Measurements from ENCODE around the gene TSPYL1.
"Not testable (repeated sequence)": the region's sequence is repeated elsewhere in the genome, so short reads cannot be mapped to it uniquely, and the experiment has no call there.

The TSPYL1 gene

GRCh38 chr6:116279232-116280160 lies at the start of gene TSPYL1:
TSS of gene TSPYL1 (minus strand) at chr6:116279930. CDS start at chr6:116279830, 100 bp downstream.
- H3K9ac ChIP-seq (ENCODE audit: low read length), result peak within 1 kb of the TSS; percentile 97
- no peaks in the 10 kb centered on the region for H3K27me3 ChIP-seq (ENCODE audit: control insufficient read depth, insufficient read depth, low read length)
- H3K36me3 ChIP-seq (ENCODE audit: control insufficient read depth, insufficient read depth, low read length), result peaks cover 4% of the 10 kb centered on the region
- H3K27ac ChIP-seq (ENCODE audit: low read depth, low read length), result peak within 1 kb of the TSS; percentile 99
- H3K4me1 ChIP-seq (ENCODE audit: control insufficient read depth, insufficient read depth, low read length), result peaks cover 17% of the 10 kb centered on the region
- H3K4me3 ChIP-seq (ENCODE audit: low read length), result peak within 1 kb of the TSS; percentile 98

- no peak overlapping the region for H3K9ac ChIP-seq (ENCODE audit: low read length)
- H3K4me3 ChIP-seq (ENCODE audit: low read length), result no peak overlapping the region
- H3K4me1 ChIP-seq (ENCODE audit: control insufficient read depth, insufficient read depth, low read length), result no peaks in the 10 kb centered on the region
- H3K27me3 ChIP-seq (ENCODE audit: control insufficient read depth, insufficient read depth, low read length), result no peaks in the 10 kb centered on the region
- no peaks in the 10 kb centered on the region for H3K36me3 ChIP-seq (ENCODE audit: control insufficient read depth, insufficient read depth, low read length)
- no peak overlapping the region for H3K27ac ChIP-seq (ENCODE audit: low read depth, low read length)
These were observed 49.4 kb upstream of the TSPYL1 start for GRCh38 chr6:116329156-116329555.

- H3K4me3 ChIP-seq (ENCODE audit: low read length), result no peak overlapping the region
- H3K27ac ChIP-seq (ENCODE audit: low read depth, low read length), result no peak overlapping the region
- H3K9ac ChIP-seq (ENCODE audit: low read length), result no peak overlapping the region
- H3K36me3 ChIP-seq (ENCODE audit: control insufficient read depth, insufficient read depth, low read length), result no peaks in the 10 kb centered on the region
- no peaks in the 10 kb centered on the region for H3K27me3 ChIP-seq (ENCODE audit: control insufficient read depth, insufficient read depth, low read length)
- no peaks in the 10 kb centered on the region for H3K4me1 ChIP-seq (ENCODE audit: control insufficient read depth, insufficient read depth, low read length)
These were observed 48.8 kb upstream of the TSPYL1 start for GRCh38 chr6:116328528-116328903.

GRCh38 chr6:116327803-116328527 lies 48.2 kb upstream of the TSPYL1 start:
- Histone ChIP-seq H3K9ac (ENCODE audit: low read length) (no peak overlapping the region), H3K4me1 (ENCODE audit: control insufficient read depth, insufficient read depth, low read length) (no peaks in the 10 kb centered on the region), H3K4me3 (ENCODE audit: low read length) (no peak overlapping the region), H3K27me3 (ENCODE audit: control insufficient read depth, insufficient read depth, low read length) (no peaks in the 10 kb centered on the region), H3K36me3 (ENCODE audit: control insufficient read depth, insufficient read depth, low read length) (no peaks in the 10 kb centered on the region), H3K27ac (ENCODE audit: low read depth, low read length) (no peak overlapping the region)

GRCh38 chr6:116326996-116327395 lies 47.3 kb upstream of the TSPYL1 start:
- H3K9ac ChIP-seq (ENCODE audit: low read length), result no peak overlapping the region
- no peaks in the 10 kb centered on the region for H3K36me3 ChIP-seq (ENCODE audit: control insufficient read depth, insufficient read depth, low read length)
- no peak overlapping the region for H3K27ac ChIP-seq (ENCODE audit: low read depth, low read length)
- H3K4me1 ChIP-seq (ENCODE audit: control insufficient read depth, insufficient read depth, low read length), result no peaks in the 10 kb centered on the region
- no peak overlapping the region for H3K4me3 ChIP-seq (ENCODE audit: low read length)
- no peaks in the 10 kb centered on the region for H3K27me3 ChIP-seq (ENCODE audit: control insufficient read depth, insufficient read depth, low read length)

GRCh38 chr6:116326181-116326671 lies 46.5 kb upstream of the TSPYL1 start:
- Histone ChIP-seq H3K4me3 (ENCODE audit: low read length) (no peak overlapping the region), H3K4me1 (ENCODE audit: control insufficient read depth, insufficient read depth, low read length) (no peaks in the 10 kb centered on the region), H3K36me3 (ENCODE audit: control insufficient read depth, insufficient read depth, low read length) (no peaks in the 10 kb centered on the region), H3K27ac (ENCODE audit: low read depth, low read length) (no peak overlapping the region), H3K9ac (ENCODE audit: low read length) (no peak overlapping the region), H3K27me3 (ENCODE audit: control insufficient read depth, insufficient read depth, low read length) (no peaks in the 10 kb centered on the region)

- H3K27ac ChIP-seq (ENCODE audit: low read depth, low read length); H3K27me3 ChIP-seq (ENCODE audit: control insufficient read depth, insufficient read depth, low read length); H3K4me1 ChIP-seq (ENCODE audit: control insufficient read depth, insufficient read depth, low read length); H3K36me3 ChIP-seq (ENCODE audit: control insufficient read depth, insufficient read depth, low read length); H3K4me3 ChIP-seq (ENCODE audit: low read length); H3K9ac ChIP-seq (ENCODE audit: low read length): not testable (repeated sequence)
These were observed 46.0 kb upstream of the TSPYL1 start for GRCh38 chr6:116325634-116326132.

GRCh38 chr6:116323863-116324262 lies 44.1 kb upstream of the TSPYL1 start:
- no peaks in the 10 kb centered on the region for H3K36me3 ChIP-seq (ENCODE audit: control insufficient read depth, insufficient read depth, low read length)
- H3K27ac ChIP-seq (ENCODE audit: low read depth, low read length), result no peak overlapping the region
- H3K4me3 ChIP-seq (ENCODE audit: low read length), result no peak overlapping the region
- H3K9ac ChIP-seq (ENCODE audit: low read length), result no peak overlapping the region
- no peaks in the 10 kb centered on the region for H3K27me3 ChIP-seq (ENCODE audit: control insufficient read depth, insufficient read depth, low read length)
- no peaks in the 10 kb centered on the region for H3K4me1 ChIP-seq (ENCODE audit: control insufficient read depth, insufficient read depth, low read length)

GRCh38 chr6:116321933-116322332 lies 42.2 kb upstream of the TSPYL1 start:
- H3K27ac ChIP-seq (ENCODE audit: low read depth, low read length); H3K9ac ChIP-seq (ENCODE audit: low read length); H3K4me1 ChIP-seq (ENCODE audit: control insufficient read depth, insufficient read depth, low read length); H3K4me3 ChIP-seq (ENCODE audit: low read length); H3K27me3 ChIP-seq (ENCODE audit: control insufficient read depth, insufficient read depth, low read length); H3K36me3 ChIP-seq (ENCODE audit: control insufficient read depth, insufficient read depth, low read length): not testable (repeated sequence)

- Histone ChIP-seq H3K4me3 (ENCODE audit: low read length) (no peak overlapping the region), H3K9ac (ENCODE audit: low read length) (no peak overlapping the region), H3K27me3 (ENCODE audit: control insufficient read depth, insufficient read depth, low read length) (no peaks in the 10 kb centered on the region), H3K36me3 (ENCODE audit: control insufficient read depth, insufficient read depth, low read length) (no peaks in the 10 kb centered on the region), H3K27ac (ENCODE audit: low read depth, low read length) (no peak overlapping the region), H3K4me1 (ENCODE audit: control insufficient read depth, insufficient read depth, low read length) (peaks cover 2% of the 10 kb centered on the region)
These were observed 37.2 kb upstream of the TSPYL1 start for GRCh38 chr6:116316772-116317467.

GRCh38 chr6:116314878-116315277 lies 35.1 kb upstream of the TSPYL1 start:
- Histone ChIP-seq H3K4me1 (ENCODE audit: control insufficient read depth, insufficient read depth, low read length) (peaks cover 2% of the 10 kb centered on the region), H3K4me3 (ENCODE audit: low read length) (no peak overlapping the region), H3K36me3 (ENCODE audit: control insufficient read depth, insufficient read depth, low read length) (no peaks in the 10 kb centered on the region), H3K27me3 (ENCODE audit: control insufficient read depth, insufficient read depth, low read length) (no peaks in the 10 kb centered on the region), H3K27ac (ENCODE audit: low read depth, low read length) (no peak overlapping the region), H3K9ac (ENCODE audit: low read length) (no peak overlapping the region)

GRCh38 chr6:116314218-116314617 lies 34.5 kb upstream of the TSPYL1 start:
- no peaks in the 10 kb centered on the region for H3K36me3 ChIP-seq (ENCODE audit: control insufficient read depth, insufficient read depth, low read length)
- H3K27ac ChIP-seq (ENCODE audit: low read depth, low read length), result no peak overlapping the region

More at GRCh38 chr6:116314218-116314617, 34.5 kb upstream of the TSPYL1 start:
- Histone ChIP-seq H3K4me3 (ENCODE audit: low read length) (no peak overlapping the region), H3K9ac (ENCODE audit: low read length) (no peak overlapping the region), H3K27me3 (ENCODE audit: control insufficient read depth, insufficient read depth, low read length) (no peaks in the 10 kb centered on the region), H3K4me1 (ENCODE audit: control insufficient read depth, insufficient read depth, low read length) (peaks cover 2% of the 10 kb centered on the region)

All from rectal smooth muscle tissue (tissue), 1 donor.